HG03457 (cell line): ENCODE results near the gene CAV2.
A peak's percentile ranks its signal among the peaks of the same experiment; 100 is the strongest.

ENCODE experiments used
- ATAC-seq: cut with Tn5 transposase; IDR thresholded peaks from one replicate; pipeline ENCODE4 v1.9.1; 2021; ENCODE audit warnings: moderate number of reproducible peaks; ENCODE audit not compliant: unreplicated experiment

Gene CAV2

DNA sequence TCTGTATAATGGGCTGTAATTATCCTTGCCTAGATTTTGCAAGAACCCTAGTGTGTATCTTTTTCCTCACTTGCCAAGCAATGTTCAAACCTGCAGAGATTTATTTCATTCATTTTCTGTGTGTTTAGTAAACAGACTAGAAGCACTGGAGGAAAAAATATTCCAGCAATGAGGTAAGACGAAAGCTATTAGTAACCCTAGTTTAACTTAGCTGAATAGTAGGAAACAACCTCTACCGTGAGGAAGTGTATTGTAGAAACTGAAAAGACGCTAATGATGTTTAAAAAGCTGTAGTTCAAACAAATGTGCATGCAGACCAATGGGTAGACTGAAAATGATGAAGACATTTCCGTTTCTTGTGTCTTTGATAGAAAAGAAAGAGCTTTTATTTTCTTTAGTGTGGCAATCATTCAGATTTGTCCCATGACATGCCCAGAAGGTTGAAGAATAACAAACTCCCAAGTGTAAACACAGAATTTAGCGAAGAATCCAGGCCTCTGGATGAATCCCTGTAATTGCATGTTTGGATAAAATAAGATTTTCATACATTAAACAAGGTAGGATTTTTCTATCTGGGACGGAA is 46.0 kb downstream of the CAV2 start:
- ATAC-seq: no peak

DNA sequence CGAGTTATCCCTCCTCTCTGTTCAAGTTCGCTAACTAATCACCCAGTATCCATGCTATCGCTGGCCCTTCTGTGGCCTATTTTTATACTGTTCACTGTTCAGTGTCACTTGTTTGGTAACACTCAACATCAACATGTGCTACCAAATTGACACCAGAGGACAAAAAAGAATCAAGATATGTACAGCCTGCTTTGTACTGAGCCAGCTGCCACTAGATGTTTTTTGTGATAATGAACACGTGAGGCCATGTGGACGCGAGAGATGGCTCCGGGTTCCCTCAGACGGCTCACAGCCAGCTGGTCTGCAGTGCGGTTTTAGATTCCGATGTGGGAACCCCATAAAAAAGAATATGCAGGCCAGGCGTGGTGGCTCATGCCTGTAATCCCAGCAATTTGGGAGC is 46.5 kb downstream of the CAV2 start:
- no peak for ATAC-seq

DNA sequence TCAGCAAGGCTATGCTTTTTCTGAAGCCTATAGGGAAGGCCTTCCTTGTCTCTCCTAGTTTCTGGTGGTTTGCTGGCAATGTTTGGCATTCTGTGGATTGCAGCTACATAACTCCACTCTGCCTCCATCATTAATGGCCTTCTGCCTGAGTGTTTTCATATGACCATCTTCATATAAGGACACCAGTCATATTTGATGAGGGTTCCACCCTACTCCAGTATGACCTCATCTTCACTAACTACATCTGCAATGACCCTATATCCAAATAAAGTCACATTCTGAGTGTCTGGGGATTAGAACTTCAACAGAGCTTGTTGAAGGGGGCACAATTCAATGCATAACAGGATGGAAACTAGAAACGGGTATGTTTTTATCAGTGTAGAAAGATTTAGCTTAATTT is 47.4 kb downstream of the CAV2 start:
- ATAC-seq: no peak

DNA sequence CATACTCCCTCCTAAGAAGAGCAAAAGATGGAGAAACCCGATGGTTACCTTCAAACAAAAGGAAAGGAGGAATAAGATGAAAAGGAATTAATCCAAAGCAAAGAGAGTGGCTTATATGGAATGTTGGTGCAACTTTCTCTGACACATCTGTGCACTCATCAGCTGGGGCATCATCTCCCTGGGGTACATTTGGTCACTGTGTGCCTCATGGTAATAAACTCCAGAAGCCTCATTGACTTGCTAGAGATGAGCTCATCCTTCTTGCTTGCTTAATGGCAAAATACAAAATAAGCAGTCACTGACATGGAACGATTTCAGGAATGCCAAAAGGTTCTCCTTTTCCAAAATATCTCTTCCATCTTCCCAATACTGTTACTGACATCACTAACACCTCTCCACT is 47.8 kb downstream of the CAV2 start:
- ATAC-seq: no peak

DNA sequence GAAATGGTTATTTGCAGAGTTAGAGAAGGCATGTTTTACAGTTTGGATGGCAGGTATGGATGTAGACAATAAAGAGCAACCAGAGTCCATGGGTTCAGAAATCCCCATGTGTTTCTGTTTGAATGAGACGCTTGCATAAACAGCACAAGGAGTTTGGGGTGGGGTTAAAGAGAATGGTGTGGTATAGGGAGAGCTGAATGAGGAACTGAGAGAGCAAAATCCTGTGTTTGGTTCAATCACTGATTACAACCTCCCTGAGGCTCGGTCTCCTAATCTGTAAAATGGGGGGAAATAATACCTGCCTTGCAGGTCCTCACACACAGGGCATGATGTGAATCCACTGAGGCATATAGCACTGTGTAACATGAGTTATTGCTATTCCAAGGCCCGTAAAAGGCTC is 49.0 kb downstream of the CAV2 start:
- ATAC-seq: peak; percentile 79

DNA sequence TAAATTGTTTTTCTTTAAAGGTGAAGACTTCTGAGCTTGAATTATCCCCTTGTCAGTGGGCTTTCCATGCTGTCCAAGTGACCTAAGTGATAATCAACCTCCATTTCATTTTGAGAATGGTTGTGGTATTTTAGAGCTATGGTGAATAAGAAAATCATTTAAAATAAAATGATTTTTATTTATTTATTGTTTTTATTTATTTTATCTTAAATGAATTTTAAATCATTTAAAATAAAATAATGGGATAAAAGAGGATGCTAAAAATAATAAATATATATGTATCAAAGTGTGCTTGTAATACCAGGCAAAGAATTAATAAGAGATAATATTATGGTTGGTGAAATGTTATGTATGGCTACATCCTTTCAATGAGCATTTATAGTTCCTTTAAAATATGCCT is 49.8 kb downstream of the CAV2 start:
- no peak for ATAC-seq

DNA sequence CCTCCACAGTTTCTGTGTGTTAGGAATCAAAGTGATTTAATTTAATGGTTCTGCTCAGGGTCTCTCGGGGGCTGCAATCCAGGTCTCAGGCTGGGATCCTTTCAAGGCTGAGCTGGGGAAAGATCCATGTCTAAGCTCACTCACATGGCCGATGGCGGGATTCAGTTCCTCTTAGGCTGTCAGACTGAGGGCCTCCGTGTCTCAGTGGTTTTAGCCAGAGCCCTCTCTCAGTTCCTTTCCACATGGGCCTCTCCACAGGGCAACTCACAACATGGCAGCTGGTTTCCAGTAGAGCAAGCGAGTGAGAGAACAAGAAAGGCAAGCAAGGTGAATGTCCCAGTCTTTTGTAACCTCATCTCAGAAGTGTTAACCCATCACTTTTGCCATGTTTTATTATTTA is 52.2 kb downstream of the CAV2 start:
- ATAC-seq: no peak

DNA sequence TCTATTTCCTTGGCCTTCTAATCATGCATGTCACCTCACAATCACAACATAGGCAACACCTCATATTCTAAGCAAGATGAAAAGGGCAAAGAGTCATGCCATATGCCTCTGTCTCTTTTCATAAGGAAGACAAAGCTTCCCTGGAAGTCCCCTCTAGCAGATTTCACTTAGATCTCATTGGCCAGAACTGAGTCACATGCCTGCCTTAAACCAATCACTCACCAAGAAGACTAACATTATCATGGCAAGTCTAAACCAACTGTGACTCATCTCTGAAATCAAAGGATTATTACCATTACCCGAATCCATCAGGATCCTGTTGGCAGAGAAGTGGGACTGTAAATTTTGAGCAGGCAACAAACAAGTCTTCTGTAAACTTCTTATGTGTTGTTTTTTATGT is 53.1 kb downstream of the CAV2 start:
- no peak for ATAC-seq

DNA sequence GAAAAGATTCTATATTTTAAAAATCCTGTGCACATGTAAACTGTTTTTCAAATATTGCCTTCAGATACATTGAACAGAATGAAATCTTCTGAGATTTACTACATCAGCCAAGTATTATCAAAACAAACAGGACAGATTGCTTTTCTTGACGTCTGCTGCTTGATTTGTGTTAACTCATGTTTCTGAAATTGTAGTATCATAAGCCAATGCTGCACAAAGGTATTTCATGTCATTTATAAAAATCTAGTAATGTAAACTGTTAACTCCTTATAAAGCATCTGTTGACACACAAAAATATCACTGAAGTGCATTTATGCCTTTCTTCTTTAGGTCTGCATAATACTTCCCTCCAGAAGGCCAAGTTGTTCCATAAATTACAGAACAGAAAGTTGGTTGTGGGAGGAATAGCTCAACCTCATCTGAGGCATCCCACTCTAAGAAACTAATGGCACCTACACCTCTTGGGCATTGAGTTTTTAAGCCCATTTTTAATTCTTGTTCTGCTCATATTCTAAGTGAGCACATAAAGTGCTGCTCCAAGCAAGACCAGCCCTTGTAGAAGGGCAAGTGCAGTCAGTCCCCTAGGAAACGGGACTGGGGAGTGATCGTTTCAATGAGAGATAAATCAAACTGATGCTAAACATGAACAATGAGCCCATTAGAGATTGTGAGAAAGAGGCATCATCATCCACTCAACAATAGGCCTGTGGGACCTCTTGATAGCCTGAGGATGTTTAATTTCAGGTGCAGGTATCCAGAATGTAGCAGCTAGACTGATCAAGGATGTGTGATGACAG is 53.8 kb downstream of the CAV2 start:
- no peak for ATAC-seq

DNA sequence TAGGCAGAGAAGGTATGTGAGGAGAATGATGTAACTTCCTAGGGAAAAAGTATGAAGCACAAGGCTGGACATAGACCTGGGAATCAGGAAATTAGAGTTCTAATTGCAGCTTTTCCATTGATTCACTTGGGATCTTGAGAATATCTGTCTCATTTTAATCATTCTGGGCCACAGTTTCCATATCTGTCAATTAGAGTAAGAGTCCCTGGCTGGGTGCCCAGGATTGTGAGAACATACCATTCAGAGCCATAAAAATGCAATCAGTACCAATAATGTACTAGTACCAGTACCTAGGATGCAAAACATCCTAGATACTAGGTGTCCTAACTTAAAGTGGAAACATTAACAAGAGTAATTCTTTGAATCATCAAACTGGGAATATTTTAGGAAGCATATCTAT is 54.9 kb downstream of the CAV2 start:
- ATAC-seq: no peak

DNA sequence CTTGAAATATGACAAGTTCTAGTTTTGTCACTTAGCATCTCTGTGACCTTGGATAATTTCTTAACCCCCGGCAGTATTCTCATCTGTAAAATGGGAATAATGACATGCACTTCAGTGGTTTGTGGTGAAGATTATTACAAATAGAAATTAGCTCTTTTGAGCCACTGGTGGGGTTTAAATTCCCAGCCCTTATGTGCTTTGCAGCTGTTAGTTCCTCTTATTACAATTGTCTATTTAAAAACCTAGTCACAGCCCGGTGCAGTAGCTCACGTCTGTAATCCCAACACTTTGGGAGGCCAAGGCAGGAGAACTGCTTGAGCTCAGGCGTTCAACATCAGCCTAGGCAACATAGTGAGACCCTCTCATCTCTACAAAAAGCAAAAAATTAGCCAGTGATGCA is 55.4 kb downstream of the CAV2 start:
- ATAC-seq: no peak

DNA sequence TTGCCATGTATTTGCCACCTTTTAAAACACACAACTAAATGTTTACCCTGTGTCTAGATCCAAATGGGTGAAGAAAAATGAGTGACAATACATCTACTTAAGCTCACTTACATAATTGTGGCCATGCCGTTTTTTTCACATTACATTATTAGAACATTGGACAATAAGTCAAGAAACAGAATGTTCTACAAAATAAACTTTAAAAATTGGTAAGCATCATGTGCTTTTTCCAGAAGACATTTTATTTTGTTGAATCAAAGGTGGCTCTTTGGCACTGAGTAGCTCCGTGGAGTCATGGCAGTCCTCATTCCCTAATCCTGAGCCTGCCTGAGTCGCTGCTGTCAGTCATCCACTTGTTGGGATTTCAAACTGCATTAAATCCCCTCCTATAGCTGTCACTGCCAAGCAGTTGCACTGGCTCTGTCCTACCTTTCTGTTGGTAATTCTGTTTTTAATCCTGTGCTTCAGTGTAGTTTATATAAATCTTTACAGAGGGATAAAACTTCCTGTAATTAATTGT is 57.6 kb downstream of the CAV2 start:
- no peak for ATAC-seq

DNA sequence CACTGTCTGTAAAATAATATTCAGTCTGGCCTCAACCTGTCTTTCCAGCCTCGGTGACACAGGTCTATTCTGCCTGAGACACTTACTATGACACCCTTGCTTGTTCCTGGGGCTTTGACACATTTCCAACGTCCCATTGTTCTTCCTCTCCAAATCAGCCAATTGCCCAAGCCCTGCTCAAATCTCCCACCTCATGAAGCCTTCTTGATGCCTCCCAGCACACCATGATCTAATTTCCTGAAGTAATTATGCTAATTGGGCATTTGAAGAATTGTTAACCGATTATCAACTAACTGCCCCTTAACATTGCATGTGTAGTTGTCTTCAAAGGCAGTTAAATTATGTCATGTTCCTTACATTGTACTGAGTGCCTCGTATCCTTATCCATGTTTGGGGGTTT is 58.4 kb downstream of the CAV2 start:
- no peak for ATAC-seq
